ENCODE data around the gene IARS2.
"Not testable (repeated sequence)": the region's sequence is repeated elsewhere in the genome, so short reads cannot be mapped to it uniquely, and the experiment has no call there.

Gene IARS2

GRCh38 chr1:220094016-220094911 is at the start of gene IARS2:
TSS of gene IARS2 (plus strand) at chr1:220094132. CDS start at chr1:220094217, 85 bp downstream.
- peak; percentile 90 for DNase-seq (ENCODE audit: low spot score)

DNA sequence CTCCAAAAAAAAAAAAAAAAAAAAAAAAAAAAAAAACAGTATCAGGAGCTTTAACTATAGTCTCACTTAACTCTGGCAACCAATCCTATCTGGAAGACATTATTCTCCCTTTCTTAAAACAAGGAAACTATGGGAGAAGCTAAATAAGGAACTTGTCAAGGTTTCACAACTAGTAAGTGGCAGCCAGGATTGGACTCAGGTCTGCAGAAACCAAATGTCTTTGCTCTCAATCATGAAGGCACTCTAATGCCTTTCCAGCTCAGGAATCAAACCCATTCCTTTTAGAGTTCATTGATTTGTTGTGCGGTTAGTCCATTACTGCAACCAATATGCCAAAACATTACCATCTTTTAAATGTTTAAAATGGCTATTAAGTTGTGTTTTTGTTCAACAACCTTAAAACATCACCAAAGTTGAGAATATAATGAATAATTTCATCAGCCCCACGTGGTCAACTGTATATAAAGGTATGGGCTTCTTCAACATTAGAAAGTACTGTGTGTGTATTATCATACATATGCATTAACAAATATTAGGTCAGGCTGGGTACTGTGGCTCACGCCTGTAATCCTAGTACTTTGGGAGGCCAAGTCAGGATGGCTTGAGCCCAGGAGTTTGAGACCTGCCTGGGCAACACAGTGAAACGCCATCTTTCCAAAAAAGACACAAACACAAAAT is 49.1 kb upstream of the IARS2 start:
- no peak for DNase-seq (ENCODE audit: low spot score)

- no peak for DNase-seq (ENCODE audit: low spot score)
Measured at GRCh38 chr1:220045356-220046051, 48.4 kb upstream of the IARS2 start.

GRCh38 chr1:220046052-220046930 is 47.6 kb upstream of the IARS2 start, which contains the start of gene EPRS1:
TSS of gene EPRS1 (minus strand) at chr1:220046505. CDS start at chr1:220046388, 117 bp downstream.
- DNase-seq (ENCODE audit: low spot score): peak; percentile 94

GRCh38 chr1:220056374-220056773 is 37.6 kb upstream of the IARS2 start:
- DNase-seq (ENCODE audit: low spot score): no peak

DNA sequence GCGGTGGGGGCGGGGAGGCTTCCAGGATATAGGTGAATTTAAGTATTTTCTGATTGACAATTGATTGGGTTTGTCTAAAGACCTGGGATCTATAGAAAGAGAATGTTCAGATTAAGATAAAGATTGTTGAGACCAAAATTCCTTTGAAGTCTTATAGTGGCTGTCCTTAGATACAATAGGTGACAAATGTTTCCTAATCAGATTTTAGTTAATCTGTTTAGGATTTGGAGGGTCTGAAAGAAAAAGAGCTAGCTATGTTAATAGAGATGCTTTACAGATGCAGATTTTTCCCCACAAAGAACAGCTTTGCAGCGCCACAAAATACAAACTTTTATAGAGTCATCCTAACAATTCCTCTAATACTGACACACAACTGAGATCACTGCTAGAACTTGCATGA is 33.1 kb upstream of the IARS2 start:
- DNase-seq (ENCODE audit: low spot score): no peak

DNA sequence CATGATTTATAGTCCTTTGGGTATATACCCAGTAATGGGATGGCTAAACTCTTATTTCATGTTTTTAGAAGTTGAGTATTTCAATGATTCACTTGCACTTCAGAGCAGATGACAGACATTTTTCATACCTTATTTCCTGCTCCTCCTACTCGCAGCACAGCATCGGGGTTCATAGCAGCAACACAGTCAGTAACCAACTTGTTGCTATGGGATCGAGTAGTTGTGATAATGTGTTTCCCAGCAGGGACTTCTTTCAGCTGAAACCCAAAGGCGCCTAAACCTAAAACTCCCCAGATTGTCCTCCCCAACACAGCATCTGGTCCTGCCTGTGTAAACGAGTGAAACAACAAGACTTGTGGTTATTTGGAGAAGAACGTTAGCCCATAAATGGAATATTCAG is 31.3 kb upstream of the IARS2 start:
- DNase-seq (ENCODE audit: low spot score): no peak

DNA sequence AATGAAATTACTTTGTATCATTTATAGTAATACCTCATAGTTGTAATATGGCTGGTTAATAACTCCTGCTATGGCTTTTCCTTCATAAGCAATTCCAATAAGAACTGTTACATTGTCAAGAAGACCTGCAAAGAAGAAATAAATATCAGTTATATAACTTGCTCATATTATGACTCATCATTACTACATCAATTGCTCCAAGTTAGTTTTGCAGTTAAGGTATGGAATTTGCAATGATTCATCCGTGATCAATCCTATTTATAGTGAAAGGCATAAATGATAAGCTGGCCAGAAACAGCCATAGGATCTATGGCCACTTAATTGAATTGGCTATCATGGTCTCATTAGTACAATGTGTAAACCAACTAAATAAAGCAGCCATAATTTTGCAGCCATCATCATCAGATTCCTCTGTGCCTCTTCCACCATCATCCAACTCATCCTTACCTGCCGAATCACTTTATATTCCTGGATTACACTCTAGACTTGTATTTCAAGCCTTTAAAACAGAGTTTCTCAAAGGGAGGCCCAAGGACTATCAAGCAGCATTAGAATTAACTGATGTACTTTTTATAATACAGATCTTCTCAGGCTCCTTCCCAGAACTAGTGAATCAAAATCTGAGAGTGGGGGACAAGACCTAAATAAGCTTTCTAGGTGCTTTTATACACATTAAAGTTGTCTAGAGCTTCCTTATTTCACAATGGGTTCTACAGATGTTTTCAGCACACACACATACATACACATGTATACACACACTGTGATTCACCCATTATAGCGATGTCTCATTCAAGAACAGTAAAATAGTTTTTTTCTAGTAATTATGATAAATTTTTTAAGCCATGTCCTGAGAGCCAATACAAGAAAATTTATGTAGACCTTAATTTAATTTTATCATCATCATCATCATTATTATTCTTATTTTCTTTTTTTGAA is 26.4 kb upstream of the IARS2 start:
- DNase-seq (ENCODE audit: low spot score): no peak

GRCh38 chr1:220076861-220077762 is 16.8 kb upstream of the IARS2 start:
- DNase-seq (ENCODE audit: low spot score): no peak

DNA sequence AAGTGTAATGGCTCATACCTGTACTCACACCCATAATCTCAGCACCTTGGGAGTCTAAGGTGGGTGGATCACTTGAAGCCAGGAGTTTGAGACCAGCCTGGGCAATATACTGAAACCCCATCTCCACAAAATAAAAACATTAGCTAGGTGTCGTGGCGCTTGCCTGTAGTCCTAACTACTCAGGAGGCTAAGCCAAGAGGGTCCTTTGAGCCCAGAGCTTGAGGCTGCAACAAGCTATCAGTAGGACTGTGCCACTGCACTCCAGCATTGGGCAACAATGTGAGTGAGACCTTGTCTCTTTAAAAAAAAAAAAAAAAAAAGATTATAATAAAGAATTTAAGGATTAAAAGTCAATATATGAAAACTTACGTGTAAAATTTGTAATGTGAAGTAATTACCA is 16.0 kb upstream of the IARS2 start:
- DNase-seq (ENCODE audit: low spot score): no peak

DNA sequence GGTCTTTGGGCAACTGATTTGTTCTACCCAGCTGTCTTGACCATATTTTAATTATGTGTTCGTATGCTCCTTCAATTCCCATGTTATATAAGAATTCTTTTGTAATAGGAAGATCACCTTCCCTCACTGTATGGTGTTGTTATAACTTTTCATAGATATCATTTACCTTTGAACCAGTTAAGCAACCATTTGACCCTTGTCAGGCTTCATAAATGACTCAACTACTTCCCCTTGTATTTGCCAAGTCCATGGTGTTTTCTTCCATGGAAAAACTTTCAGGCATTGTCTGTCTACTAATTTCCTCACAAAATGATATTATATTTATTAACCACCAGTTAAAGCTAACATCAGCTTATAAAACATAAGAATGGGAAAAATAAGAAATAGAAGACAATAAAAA is 9.5 kb upstream of the IARS2 start:
- no peak for DNase-seq (ENCODE audit: low spot score)

GRCh38 chr1:220086261-220086686 is 7.7 kb upstream of the IARS2 start:
- DNase-seq (ENCODE audit: low spot score): not testable (repeated sequence)

DNA sequence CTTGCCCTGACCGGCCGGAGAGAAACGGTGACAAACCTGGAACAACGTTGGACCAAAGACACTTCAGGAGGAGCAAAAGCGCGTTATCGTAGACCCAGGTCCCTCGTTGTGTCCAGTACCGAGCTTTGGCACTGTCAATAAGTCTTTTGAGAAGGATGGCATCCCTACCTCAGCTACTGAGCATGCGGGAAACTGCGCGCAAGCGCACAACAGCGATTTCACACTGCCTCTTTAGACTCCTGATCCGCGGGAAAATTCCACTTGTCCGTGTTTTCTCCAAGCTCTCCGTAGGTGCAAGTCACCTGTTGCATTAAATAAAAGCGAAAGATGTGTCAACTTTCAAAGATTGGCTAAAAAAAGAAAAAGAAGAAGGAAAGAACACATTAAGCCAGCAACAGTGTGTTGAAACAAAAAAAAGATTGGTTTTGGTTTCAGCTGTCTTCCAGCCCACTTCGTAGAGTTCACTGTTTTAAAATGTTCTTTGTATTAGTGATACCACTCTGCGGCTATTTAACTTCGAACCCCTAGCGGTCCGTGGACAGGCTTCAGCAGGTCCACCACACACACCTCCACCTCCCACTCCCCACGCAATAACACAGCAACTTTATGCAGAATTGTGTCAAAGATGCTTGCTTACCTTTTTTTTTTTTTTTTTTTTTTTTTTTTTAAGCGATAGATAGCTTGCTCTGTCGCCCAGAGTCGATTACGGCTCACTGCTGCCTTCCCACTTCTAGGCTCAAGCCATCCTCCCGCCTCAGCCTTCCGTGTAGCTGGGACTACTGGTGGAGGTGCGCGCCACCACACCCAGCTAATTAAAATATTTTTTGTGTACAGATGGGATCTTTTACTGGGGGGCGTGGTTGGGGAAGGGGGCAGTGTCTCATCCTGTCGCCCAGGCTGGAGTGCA is 4.0 kb upstream of the IARS2 start, which contains the start of gene BPNT1:
Gene BPNT1 (minus strand): TSS at position 139 of the 907 bp plus-strand sequence. CDS start 9,942 bp downstream, outside the sequence.
- DNase-seq (ENCODE audit: low spot score): peak; percentile 88

- no peak for DNase-seq (ENCODE audit: low spot score)
Measured at GRCh38 chr1:220092694-220093093, 1.2 kb upstream of the IARS2 start.

- DNase-seq (ENCODE audit: low spot score): no peak
Measured at GRCh38 chr1:220093361-220094015, 444 bp upstream of the IARS2 start.

DNA sequence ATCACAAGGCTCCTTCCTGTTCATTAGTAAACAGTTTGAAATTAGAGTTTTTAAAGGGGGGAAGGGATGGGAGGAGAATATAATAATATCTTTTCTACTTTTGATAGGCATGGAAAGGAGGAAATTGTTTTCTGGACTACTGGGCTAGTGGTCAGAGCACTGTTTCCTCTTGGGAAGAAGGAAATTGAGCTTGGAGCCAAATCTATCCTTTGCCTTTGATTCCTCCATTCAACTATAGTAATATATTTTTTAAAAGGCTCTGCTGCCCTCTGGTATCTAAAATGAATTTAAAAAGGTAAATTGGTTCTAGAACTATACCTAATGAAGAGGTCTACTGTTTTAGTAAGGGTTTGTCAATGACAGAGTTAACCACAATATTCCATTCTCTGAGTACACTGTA is 5.9 kb downstream of the IARS2 start:
- no peak for DNase-seq (ENCODE audit: low spot score)

- DNase-seq (ENCODE audit: low spot score): not testable (repeated sequence)
Measured at GRCh38 chr1:220110473-220110872, 16.5 kb downstream of the IARS2 start.

All from left forelimb (tissue), 1 donor.